Stimulated activated CD8-positive, alpha-beta memory T cell treated with anti-CD3 and anti-CD28 coated beads, Interleukin-7, amount 100 ng/mL, for 24 hours (primary cell): Measurements from ENCODE around the gene IFFO2.
"Not testable (repeated sequence)": the region's sequence is repeated elsewhere in the genome, so short reads cannot be mapped to it uniquely, and the experiment has no call there.

Experiments
- DNase-seq: peaks from one replicate; pipeline ENCODE4 v3.0.0-alpha.2; 2020; ENCODE audit warnings: low read depth

Gene IFFO2

GRCh38 chr1:18874600-18874999, 81.9 kb downstream of the IFFO2 start:
- no peak for DNase-seq

- DNase-seq: no peak
Observed at GRCh38 chr1:18874036-18874435, 82.4 kb downstream of the IFFO2 start.

- no peak for DNase-seq
Observed at GRCh38 chr1:18872071-18872611, 84.3 kb downstream of the IFFO2 start.

GRCh38 chr1:18871401-18872070, 84.9 kb downstream of the IFFO2 start:
- no peak for DNase-seq

- DNase-seq: no peak
Observed at GRCh38 chr1:18870957-18871356, 85.5 kb downstream of the IFFO2 start.

- not testable (repeated sequence) for DNase-seq
Observed at GRCh38 chr1:18870595-18870865, 85.9 kb downstream of the IFFO2 start.

- DNase-seq: no peak
Observed at GRCh38 chr1:18869847-18870594, 86.5 kb downstream of the IFFO2 start.

- DNase-seq: no peak
Observed at GRCh38 chr1:18868801-18869424, 87.6 kb downstream of the IFFO2 start.

GRCh38 chr1:18868354-18868753, 88.1 kb downstream of the IFFO2 start:
- DNase-seq: no peak

GRCh38 chr1:18866846-18867245, 89.6 kb downstream of the IFFO2 start:
- DNase-seq: no peak

- no peak for DNase-seq
Observed at GRCh38 chr1:18866314-18866713, 90.2 kb downstream of the IFFO2 start.

GRCh38 chr1:18865176-18865575, 91.3 kb downstream of the IFFO2 start:
- DNase-seq: no peak

- DNase-seq: no peak
Observed at GRCh38 chr1:18861590-18861989, 94.9 kb downstream of the IFFO2 start.

- DNase-seq: no peak
Observed at GRCh38 chr1:18861082-18861481, 95.4 kb downstream of the IFFO2 start.

- DNase-seq: no peak
Observed at GRCh38 chr1:18859560-18859959, 96.9 kb downstream of the IFFO2 start, which contains the start of gene TAS1R2. TSS of gene TAS1R2 (minus strand) at chr1:18859660. CDS start at chr1:18859660, 0 bp downstream.

GRCh38 chr1:18858070-18858688, 98.3 kb downstream of the IFFO2 start:
- no peak for DNase-seq

- DNase-seq: no peak
Observed at GRCh38 chr1:18856435-18856834, 100.0 kb downstream of the IFFO2 start.

GRCh38 chr1:18855573-18855972, 100.9 kb downstream of the IFFO2 start:
- DNase-seq: no peak

GRCh38 chr1:18854331-18855025, 102.0 kb downstream of the IFFO2 start:
- DNase-seq: no peak
